H1 (cell line): ENCODE data around the gene IL36B. TPM values are rescaled to one million over a fixed set of nuclear protein-coding genes. Genes with fewer than 3 reads are reported as not detected.

Experiments used
- CTCF ChIA-PET: fragments of 300-600 bp; sonication (Branson Sonifier 250); formaldehyde crosslinking; loops from one replicate; lab custom pipeline; 2021; ENCODE audit not compliant: partially characterized antibody; lab: Charles Lee
- POLR2A ChIA-PET: fragments of 300-600 bp; sonication (Branson Sonifier 250); formaldehyde crosslinking; loops from one replicate; lab custom pipeline; 2021; ENCODE audit warnings: inconsistent platforms; ENCODE audit not compliant: partially characterized antibody; lab: Charles Lee
- DNase-seq, 2 experiments: peaks; one replicate each; pipeline versions ENCODE4 v3.0.0 to v3.0.0-alpha.2; 2010 to 2022; ENCODE audit warnings: low spot score in 2 of 2, low read depth in 1 of 2, mixed read lengths in 1 of 2
- FAIRE-seq: peaks from 2 replicates; lab custom pipeline; 2011; peaks lifted over from hg19 to GRCh38; lab: Jason Lieb, UNC
- H2AFZ ChIP-seq: 2 replicates; pipeline ENCODE4 v1.8.1; 2012; ENCODE audit warnings: low read length, inconsistent platforms
- H2AK5ac ChIP-seq: 2 replicates; pipeline ENCODE4 v1.6.1; 2013; ENCODE audit warnings: low read depth, low read length
- H2BK120ac ChIP-seq: replicated peaks from 2 replicates; pipeline ENCODE3; 2013; ENCODE audit warnings: low read depth, low read length, inconsistent platforms
- H2BK12ac ChIP-seq: 2 replicates; pipeline ENCODE4 v1.6.1; 2013; ENCODE audit warnings: low read depth, low read length
- H2BK15ac ChIP-seq: 2 replicates; pipeline ENCODE4 v1.6.1; 2013; ENCODE audit warnings: low read length
- H2BK20ac ChIP-seq: 2 replicates; pipeline ENCODE4 v1.6.1; 2013; ENCODE audit warnings: low read length
- H2BK5ac ChIP-seq: 2 replicates; pipeline ENCODE4 v1.6.1; 2013; ENCODE audit warnings: low read depth, low read length
- H3K14ac ChIP-seq: 2 replicates; pipeline ENCODE4 v1.6.1; 2013; ENCODE audit warnings: inconsistent platforms; ENCODE audit not compliant: insufficient read length
- H3K18ac ChIP-seq: 2 replicates; pipeline ENCODE4 v1.6.1; 2013; ENCODE audit warnings: low read length; ENCODE audit errors: extremely low read depth
- H3K23ac ChIP-seq: 2 replicates; pipeline ENCODE4 v1.6.1; 2013; ENCODE audit warnings: inconsistent platforms; ENCODE audit not compliant: insufficient read length
- H3K23me2 ChIP-seq: 2 replicates; pipeline ENCODE4 v1.6.1; 2013; ENCODE audit warnings: low read depth, low read length
- H3K27ac ChIP-seq: 2 replicates; pipeline ENCODE4 v1.6.1; 2011; ENCODE audit warnings: low read depth, low read length, inconsistent platforms
- H3K27me3 ChIP-seq, 4 experiments: replicated peaks in 1 of 4; 1 replicate in 1 of 4; 2 replicates in 3 of 4; pipeline versions ENCODE4 v1.6.1 to v1.8.1; 2011 to 2013; ENCODE audit warnings: low read length in 3 of 4, mild to moderate bottlenecking in 3 of 4, inconsistent platforms in 2 of 4, mixed read lengths in 2 of 4, moderate library complexity in 1 of 4; ENCODE audit not compliant: control insufficient read depth in 3 of 4, insufficient read depth in 3 of 4; ENCODE audit errors: extremely low read depth in 1 of 4
- H3K36me3 ChIP-seq, 4 experiments: 2 replicates each; pipeline versions ENCODE4 v1.6.1 to v1.8.1; 2011 to 2013; ENCODE audit warnings: mild to moderate bottlenecking in 4 of 4, low read length in 3 of 4, moderate library complexity in 2 of 4, control low read depth in 1 of 4, inconsistent platforms in 1 of 4; ENCODE audit not compliant: insufficient read depth in 4 of 4, control insufficient read depth in 2 of 4
- H3K4ac ChIP-seq: replicated peaks from 2 replicates; pipeline ENCODE3; 2013; ENCODE audit warnings: low read length, low read depth, mixed read lengths, inconsistent platforms; ENCODE audit not compliant: insufficient read length
- H3K4me1 ChIP-seq, 4 experiments: replicated peaks in 1 of 4; 1 replicate in 1 of 4; 2 replicates in 3 of 4; pipeline versions ENCODE4 v1.6.1 to v1.8.1; 2011 to 2013; ENCODE audit warnings: low read length in 3 of 4, inconsistent platforms in 2 of 4, mixed read lengths in 1 of 4; ENCODE audit not compliant: insufficient read depth in 4 of 4, control insufficient read depth in 3 of 4
- H3K4me2 ChIP-seq, 2 experiments: 2 replicates each; pipeline versions ENCODE4 v1.6.1 to v1.8.1; 2011 to 2013; ENCODE audit warnings: low read depth in 2 of 2, low read length in 2 of 2, control low read depth in 1 of 2, inconsistent platforms in 1 of 2, mild to moderate bottlenecking in 1 of 2; ENCODE audit not compliant: insufficient read depth in 1 of 2
- H3K4me3 ChIP-seq, 4 experiments: fragments of 200-600, 300-600 bp in 1 of 4; sonication (generic), shearing (Covaris generic), sonication (Bioruptor Twin) in 1 of 4; 2 replicates each; pipeline versions ENCODE4 v1.5.1 to v1.8.1; 2011 to 2016; ENCODE audit warnings: low read length in 4 of 4, low read depth in 3 of 4, control low read depth in 2 of 4, inconsistent platforms in 2 of 4, mild to moderate bottlenecking in 2 of 4, mixed read lengths in 1 of 4, moderate library complexity in 1 of 4; ENCODE audit not compliant: insufficient read depth in 2 of 4; ENCODE audit errors: extremely low read depth in 1 of 4
- H3K56ac ChIP-seq: replicated peaks from 2 replicates; pipeline ENCODE3; 2013; ENCODE audit warnings: low read depth, mild to moderate bottlenecking, mixed read lengths, low read length, inconsistent platforms; ENCODE audit not compliant: insufficient read length
- H3K79me1 ChIP-seq: 2 replicates; pipeline ENCODE4 v1.6.1; 2013; ENCODE audit warnings: low read depth, low read length, control low read depth
- H3K79me2 ChIP-seq, 2 experiments: 2 replicates each; pipeline versions ENCODE4 v1.6.1 to v1.8.1; 2012 to 2013; ENCODE audit warnings: low read length in 2 of 2, mild to moderate bottlenecking in 2 of 2, inconsistent platforms in 1 of 2; ENCODE audit not compliant: insufficient read depth in 2 of 2, control insufficient read depth in 1 of 2
- H3K9ac ChIP-seq, 4 experiments: replicated peaks in 1 of 4; 1 replicate in 1 of 4; 2 replicates in 3 of 4; pipeline versions ENCODE4 v1.6.1 to v1.8.1; 2011 to 2013; ENCODE audit warnings: low read depth in 3 of 4, low read length in 3 of 4, control low read depth in 2 of 4, mild to moderate bottlenecking in 2 of 4, moderate library complexity in 2 of 4, inconsistent platforms in 1 of 4; ENCODE audit errors: extremely low read depth in 1 of 4
- H3K9me3 ChIP-seq, 2 experiments: 2 replicates each; pipeline versions ENCODE4 v1.6.1 to v1.8.1; 2012 to 2013; ENCODE audit warnings: mild to moderate bottlenecking in 2 of 2, moderate library complexity in 2 of 2, control low read depth in 1 of 2, inconsistent platforms in 1 of 2, low read depth in 1 of 2, low read length in 1 of 2, mixed read lengths in 1 of 2; ENCODE audit not compliant: insufficient read depth in 2 of 2
- H4K20me1 ChIP-seq, 2 experiments: replicated peaks in 1 of 2; 2 replicates each; pipeline versions ENCODE3 to v1.8.1; 2011 to 2013; ENCODE audit warnings: inconsistent platforms in 2 of 2, low read length in 2 of 2, mild to moderate bottlenecking in 1 of 2; ENCODE audit not compliant: insufficient read depth in 2 of 2, control insufficient read depth in 1 of 2
- H4K5ac ChIP-seq: 2 replicates; pipeline ENCODE4 v1.6.1; 2013; ENCODE audit warnings: low read length, low read depth, mixed read lengths, inconsistent platforms; ENCODE audit not compliant: insufficient read length
- H4K8ac ChIP-seq: 2 replicates; pipeline ENCODE4 v1.8.0; 2013; ENCODE audit warnings: mild to moderate bottlenecking, moderate library complexity, low read length, inconsistent platforms; ENCODE audit not compliant: insufficient read depth; ENCODE audit errors: extremely low read depth
- H4K91ac ChIP-seq: replicated peaks from 2 replicates; pipeline ENCODE3; 2013; ENCODE audit warnings: low read length, mixed read lengths, inconsistent platforms; ENCODE audit not compliant: insufficient read length
- CTBP2 ChIP-seq: IDR thresholded peaks from 2 replicates; pipeline ENCODE4 v1.7.0; 2011; ENCODE audit warnings: borderline replicate concordance, mild to moderate bottlenecking, moderate library complexity, mixed read lengths, low read length; ENCODE audit not compliant: insufficient read depth, insufficient read length
- FOSL1 ChIP-seq: IDR thresholded peaks from 2 replicates; pipeline ENCODE4 v1.6.1; 2011; ENCODE audit warnings: mild to moderate bottlenecking, low read depth, low read length, moderate library complexity; ENCODE audit not compliant: insufficient read depth
- SIRT6 ChIP-seq: IDR thresholded peaks from one replicate; pipeline ENCODE4 v1.7.1; 2012; ENCODE audit warnings: low read length, inconsistent platforms
- TEAD4 ChIP-seq: IDR thresholded peaks from 2 replicates; pipeline ENCODE4 v1.6.1; 2012; ENCODE audit warnings: low read depth, low read length, inconsistent platforms, mixed read lengths
- WGBS, 2 experiments: shearing (Covaris generic) in 1 of 2; methylation state at CpG; one replicate each; pipeline versions ENCODE4 v1.1.6 to v1.1.7; 2013 to 2015; ENCODE audit warnings: low lambda C conversion rate in 2 of 2, mixed read lengths in 2 of 2, inconsistent platforms in 1 of 2, low coverage in 1 of 2, missing lambda C conversion rate in 1 of 2; ENCODE audit not compliant: insufficient replicate concordance in 2 of 2, insufficient coverage in 1 of 2, insufficient read length in 1 of 2; ENCODE audit errors: extremely low coverage in 1 of 2, missing lambda C conversion rate in 1 of 2; 5-methylcytosine and 5-hydroxymethylcytosine counted together
- polyA plus RNA-seq, 7 experiments: library from polyadenylated mRNA; depleted of rRNA in 3 of 7; stranded (reverse) in 5 of 7; unstranded in 2 of 7; fragments of >200 nt in 5 of 7; fragments of 200-250 nt in 2 of 7; gene quantifications; 1 replicate in 5 of 7; 2 replicates in 1 of 7; 4 replicates in 1 of 7; pipeline versions ENCODE4 v1.2.1 to v1.2.3, GENCODE V29; 2011 to 2013; ENCODE audit warnings: missing spikeins in 2 of 7, mixed read lengths in 2 of 7
- total RNA-seq: library from RNA; stranded (reverse); fragmentation: NEBNext Ultra II Directional; extraction: Animal tissue kit (Norgen Biotek cat#: 25700); gene quantifications from 2 replicates; pipeline ENCODE4 v1.2.1, GENCODE V29; 2021

Gene IL36B
- total and polyA plus RNA-seq, 2 of the 8 experiments (the other 6 are each of a cell fraction or from before 2014, with no cell fraction given) = not detected

- no peak for FAIRE-seq
- CTCF ChIA-PET = interaction anchor here (1.5 kb wide), 1 partner anchor 68 kb away, joined by 3 read pairs; no protein-coding TSS in a partner anchor
- Histone ChIP-seq H2BK20ac (no peak overlapping the region), H3K36me3 (no peaks in the 10 kb centered on the region), H4K5ac (no peak overlapping the region), H2AFZ (no peak overlapping the region), H3K56ac (no peak overlapping the region), H3K4me3 (no peak overlapping the region), H3K27me3 (no peaks in the 10 kb centered on the region), H3K9ac (no peak overlapping the region), H3K4ac (no peak overlapping the region), H3K4me2 (no peak overlapping the region), H3K9me3 (no peaks in the 10 kb centered on the region), H2AK5ac (no peak overlapping the region), H3K79me1 (no peaks in the 10 kb centered on the region), H3K23me2 (no peaks in the 10 kb centered on the region), H3K27ac (no peak overlapping the region), H3K14ac (no peak overlapping the region), H2BK15ac (no peak overlapping the region), H2BK5ac (no peak overlapping the region), H3K18ac (no peak overlapping the region), H4K20me1 (no peaks in the 10 kb centered on the region), H2BK120ac (no peak overlapping the region), H4K91ac (no peak overlapping the region), H4K8ac (no peak overlapping the region), H2BK12ac (no peak overlapping the region), H3K23ac (no peak overlapping the region), H3K4me1 (no peaks in the 10 kb centered on the region), H3K79me2 (no peaks in the 10 kb centered on the region)
- WGBS, 2 experiments = 81% methylated on average over 8 of the region's 8 CpGs; no CpG with 5 or more reads in 1 of the 2 experiments
- no peak for DNase-seq
- POLR2A ChIA-PET = no interaction called here
- TF ChIP-seq CTBP2 (no peak), FOSL1 (no peak), TEAD4 (no peak), SIRT6 (no peak)
Observed at GRCh38 chr2:113012436-113013335, 40.0 kb downstream of the IL36B start.
